Activated CD4-positive, alpha-beta T cell treated with anti-CD3 and anti-CD28 coated beads for 4 hours (primary cell): ENCODE measurements around the gene COL4A5.
"Not testable (repeated sequence)": the region's sequence is repeated elsewhere in the genome, so short reads cannot be mapped to it uniquely, and the experiment has no call there.

Experiments used
- DNase-seq, 2 donors: peaks; one replicate each; pipeline ENCODE4 v3.0.0-alpha.2; 2020

The COL4A5 gene

GRCh38 chrX:108439426-108439942, at the start of gene COL4A5:
COL4A5 (plus strand) TSS chrX:108439838; CDS start chrX:108440126, 288 bp downstream.
- no peak for DNase-seq

- not testable (repeated sequence) for DNase-seq
Measured at GRCh38 chrX:108390976-108391717, 48.5 kb upstream of the COL4A5 start.

GRCh38 chrX:108396188-108396891, 43.3 kb upstream of the COL4A5 start:
- no peak for DNase-seq

GRCh38 chrX:108396986-108397385, 42.7 kb upstream of the COL4A5 start:
- DNase-seq, result no peak

GRCh38 chrX:108397627-108398391, 41.8 kb upstream of the COL4A5 start:
- no peak for DNase-seq

DNA sequence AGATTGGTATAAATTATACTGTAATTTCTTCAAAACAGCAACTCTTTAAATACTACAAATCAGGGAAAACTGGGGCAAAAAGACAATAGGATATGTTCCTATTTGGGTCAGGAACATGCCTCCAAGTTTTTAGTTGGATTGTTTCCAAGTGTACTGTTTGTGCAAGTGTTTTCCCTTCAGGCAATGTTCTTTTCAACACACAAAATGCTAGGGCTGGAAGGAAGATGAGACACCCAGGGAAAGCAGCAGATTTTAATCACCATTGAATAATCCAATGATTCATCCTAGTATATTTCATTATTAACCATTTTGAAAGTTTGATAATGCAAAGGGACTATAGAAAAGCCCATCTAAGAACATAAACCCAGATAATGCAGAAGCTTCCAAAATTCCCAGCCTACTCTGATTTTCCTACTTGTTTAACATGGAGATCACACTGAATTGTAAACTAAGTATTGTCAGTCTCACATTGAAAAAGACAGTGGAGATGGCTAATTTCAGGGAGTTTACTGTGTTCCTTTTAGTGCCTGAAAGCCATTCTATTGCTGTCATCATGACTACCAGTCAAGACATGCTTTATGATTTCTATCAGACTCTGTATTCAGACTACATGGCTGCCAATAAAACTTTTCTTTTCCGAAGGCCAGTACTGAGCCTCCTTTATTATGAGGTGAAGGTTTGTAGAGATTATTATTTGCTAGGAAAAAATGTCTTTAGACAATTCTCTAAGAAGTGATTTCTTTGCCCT, 40.0 kb upstream of the COL4A5 start:
- DNase-seq, result no peak

GRCh38 chrX:108412783-108413182, 26.9 kb upstream of the COL4A5 start:
- no peak for DNase-seq

DNA sequence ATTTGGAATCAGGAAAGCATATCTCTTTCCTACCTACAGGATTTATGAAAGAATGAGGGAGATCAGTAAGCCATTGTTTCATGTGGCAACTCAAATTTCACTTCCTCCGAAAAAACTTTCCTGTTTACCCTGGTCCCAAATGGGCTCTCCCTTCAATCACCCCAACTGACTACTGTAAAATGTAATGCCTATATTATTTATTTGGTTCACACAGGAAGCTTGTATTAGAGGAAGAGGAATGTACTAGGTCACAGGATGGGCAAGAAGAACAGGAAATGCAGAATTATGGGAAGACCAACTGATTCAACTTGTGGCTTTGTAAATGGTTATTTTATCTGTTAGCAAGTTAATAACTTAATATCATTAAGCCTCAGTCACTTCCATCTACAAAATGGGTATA, 24.5 kb upstream of the COL4A5 start:
- DNase-seq, result no peak

DNA sequence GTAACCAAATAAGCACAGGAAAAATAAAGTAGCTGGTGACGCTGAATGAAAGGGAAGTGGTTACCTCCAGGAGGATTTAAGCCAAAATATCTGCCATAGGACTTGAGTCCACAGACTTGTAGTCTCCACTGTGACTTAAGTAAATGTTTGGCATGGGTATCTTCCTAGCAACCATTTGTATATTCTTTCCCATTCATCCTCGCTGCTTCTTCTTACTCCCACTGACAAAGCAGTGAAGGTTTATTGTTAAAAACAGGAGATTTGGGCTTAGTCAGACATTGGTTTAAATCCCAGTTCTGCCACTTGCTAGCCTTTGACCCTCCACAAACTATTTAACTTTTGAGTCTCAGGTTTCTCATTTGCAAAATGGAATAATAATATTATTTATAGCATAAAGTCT, 23.7 kb upstream of the COL4A5 start:
- no peak for DNase-seq

GRCh38 chrX:108417257-108417656, 22.4 kb upstream of the COL4A5 start:
- DNase-seq, result no peak

DNA sequence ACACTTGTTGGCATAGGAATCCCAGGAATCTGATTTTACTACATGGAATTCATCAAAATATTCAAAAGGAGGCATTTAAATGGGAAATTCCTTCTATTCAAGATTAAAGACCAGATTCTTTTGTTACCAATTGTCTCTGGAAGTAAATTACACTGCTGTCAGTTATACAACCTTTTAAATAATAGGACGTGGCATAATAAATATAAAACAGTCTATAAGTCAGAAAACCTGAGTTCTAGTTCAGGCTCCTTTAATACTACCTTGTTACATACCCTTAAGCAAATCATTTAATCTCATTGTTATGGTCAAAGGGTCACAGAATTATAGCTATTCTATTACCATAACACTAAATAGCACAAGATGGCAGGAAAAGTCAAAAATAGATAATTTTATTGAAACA, 20.2 kb upstream of the COL4A5 start:
- DNase-seq, result no peak

DNA sequence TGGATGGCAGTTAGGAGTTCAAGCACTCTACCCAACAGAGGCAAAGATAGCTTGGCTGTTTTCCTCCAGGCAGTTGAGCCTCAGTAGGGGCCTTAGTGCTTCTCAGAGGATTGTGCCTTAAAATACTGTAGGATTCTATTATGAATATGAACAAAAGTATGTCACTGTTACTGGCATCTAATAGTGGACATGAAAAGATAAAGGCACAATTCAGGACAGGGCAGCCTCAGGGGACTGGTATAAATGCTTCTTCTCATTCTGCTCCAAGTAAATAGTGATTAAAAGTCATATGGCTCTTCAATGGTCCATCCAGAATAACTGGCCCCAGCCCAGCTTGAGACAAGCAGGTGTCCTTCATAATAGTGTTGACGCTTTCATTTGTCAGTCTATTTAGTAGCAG, 19.2 kb upstream of the COL4A5 start:
- DNase-seq, result no peak

- DNase-seq, result no peak
Measured at GRCh38 chrX:108426262-108426661, 13.4 kb upstream of the COL4A5 start.

- DNase-seq, result no peak
Measured at GRCh38 chrX:108435261-108435660, 4.4 kb upstream of the COL4A5 start.

- DNase-seq, result no peak
Measured at GRCh38 chrX:108437349-108438109, 2.1 kb upstream of the COL4A5 start.

DNA sequence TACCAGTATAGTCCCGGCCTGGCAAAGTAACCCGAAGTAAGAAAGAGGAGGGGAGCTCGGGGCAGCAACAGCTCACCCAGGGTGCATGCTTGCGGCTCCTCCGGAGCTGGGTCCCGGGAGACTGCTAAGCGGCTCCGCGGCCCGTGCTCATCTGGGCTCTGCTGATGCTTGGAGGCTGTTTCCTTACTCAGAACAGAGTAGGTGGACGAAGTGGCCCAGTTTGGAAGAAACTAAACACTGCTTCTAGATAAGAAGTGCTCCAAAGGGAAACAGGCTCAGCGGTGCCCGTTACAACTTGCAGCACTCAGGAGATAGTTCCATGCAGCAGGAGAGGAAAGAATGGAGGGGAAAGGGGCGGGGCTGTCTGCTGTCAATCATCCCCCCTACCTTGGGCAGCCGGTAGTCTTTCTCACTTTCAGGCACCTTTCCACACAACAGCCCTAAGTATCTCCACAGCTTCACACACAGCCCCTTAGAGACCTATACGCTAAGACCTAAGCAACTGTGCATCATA, 1.5 kb upstream of the COL4A5 start, which contains the start of gene COL4A6:
Gene COL4A6, minus strand, starts transcription at position 313 of the 514 bp plus-strand sequence. Its CDS starts 226 bp downstream, at position 87.
- DNase-seq, result no peak

DNA sequence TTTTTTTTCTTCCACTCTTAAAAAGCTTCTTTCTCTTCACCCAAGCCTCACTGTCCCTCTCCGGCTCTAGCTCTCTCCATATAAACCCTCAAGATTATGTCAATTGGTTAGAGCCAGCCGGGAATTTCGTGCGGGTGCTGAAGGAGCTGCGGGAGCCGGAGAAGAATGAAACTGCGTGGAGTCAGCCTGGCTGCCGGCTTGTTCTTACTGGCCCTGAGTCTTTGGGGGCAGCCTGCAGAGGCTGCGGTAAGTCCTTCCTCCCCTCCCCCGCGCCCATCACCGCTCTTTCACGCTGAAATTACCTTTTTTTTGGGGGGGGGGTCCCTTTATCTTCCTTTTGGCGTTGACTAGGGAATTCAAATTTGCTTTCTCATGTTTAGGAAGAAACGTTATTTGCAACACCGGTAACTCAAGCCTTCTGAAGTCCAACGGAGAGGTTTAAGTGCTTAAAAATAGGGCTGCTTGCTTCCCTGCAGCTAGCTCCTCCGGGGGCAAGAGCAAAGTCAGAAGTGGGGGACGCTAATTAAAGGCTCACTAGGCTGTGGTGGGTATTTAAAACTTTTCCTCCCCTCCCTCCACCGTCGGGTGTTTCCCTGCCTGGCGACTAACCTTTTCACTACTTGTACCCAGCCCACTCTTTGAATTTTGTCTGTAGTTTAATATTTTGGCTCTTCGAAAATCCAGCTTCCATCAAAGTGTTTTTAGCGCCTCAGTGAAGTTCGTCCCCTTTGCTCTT, 491 bp downstream of the COL4A5 start:
- DNase-seq, result no peak

DNA sequence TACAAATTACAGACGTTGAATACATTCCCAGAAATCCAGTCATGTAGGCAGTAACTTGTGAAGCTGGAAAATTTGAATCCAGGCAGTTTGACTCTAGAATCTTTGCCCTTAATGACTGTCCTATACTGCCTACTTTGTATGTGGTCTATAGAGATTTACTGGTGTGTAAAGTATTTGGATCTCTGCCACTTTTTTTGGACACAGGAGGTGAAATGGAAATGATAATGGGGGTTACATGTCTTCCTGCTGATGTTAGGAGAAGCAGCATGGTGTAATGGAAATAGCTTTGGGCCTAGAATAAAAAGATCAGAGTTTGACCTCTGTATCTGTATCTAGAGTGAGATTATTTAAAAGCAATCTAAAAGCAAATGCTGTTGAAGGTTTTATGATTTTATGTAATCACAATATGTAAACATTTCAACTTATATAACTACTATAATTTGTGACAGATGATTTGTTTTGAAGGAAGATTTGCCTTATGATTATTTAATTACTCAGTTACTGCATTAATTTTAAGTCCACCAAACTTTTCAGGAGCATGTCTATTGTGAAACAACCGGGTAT, 3.3 kb downstream of the COL4A5 start:
- no peak for DNase-seq

DNA sequence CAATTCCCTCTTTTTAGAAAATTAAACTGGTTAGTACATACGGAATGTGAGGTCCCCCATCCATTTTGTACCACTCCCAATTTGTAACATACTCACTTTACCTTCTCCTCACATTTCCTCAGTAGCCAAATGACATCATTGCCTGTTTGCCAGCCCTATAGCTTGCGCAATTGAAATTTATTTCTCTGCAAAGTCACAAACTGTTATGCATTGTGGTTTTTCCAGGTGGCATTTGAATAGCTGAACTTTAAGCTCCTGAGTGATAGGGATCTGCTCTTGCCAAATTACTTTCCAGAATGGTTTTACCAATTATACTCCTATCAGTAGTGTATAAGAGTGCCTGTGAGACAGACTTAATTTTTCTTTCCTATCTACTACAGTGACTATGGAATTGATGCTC, 7.7 kb downstream of the COL4A5 start:
- DNase-seq, result no peak

- no peak for DNase-seq
Measured at GRCh38 chrX:108453841-108454240, 14.2 kb downstream of the COL4A5 start.
